GM21381 (cell line): ENCODE data around the gene ENAH.

Source experiments
- ATAC-seq: cut with Tn5 transposase; IDR thresholded peaks from one replicate; pipeline ENCODE4 v1.9.1; 2021; ENCODE audit warnings: mild to moderate bottlenecking, moderate library complexity; ENCODE audit not compliant: unreplicated experiment

ENAH gene

GRCh38 chr1:225461533-225462428, 191.1 kb downstream of the ENAH start:
- no peak for ATAC-seq

- no peak for ATAC-seq
Measured at GRCh38 chr1:225460737-225461532, 192.0 kb downstream of the ENAH start.

DNA sequence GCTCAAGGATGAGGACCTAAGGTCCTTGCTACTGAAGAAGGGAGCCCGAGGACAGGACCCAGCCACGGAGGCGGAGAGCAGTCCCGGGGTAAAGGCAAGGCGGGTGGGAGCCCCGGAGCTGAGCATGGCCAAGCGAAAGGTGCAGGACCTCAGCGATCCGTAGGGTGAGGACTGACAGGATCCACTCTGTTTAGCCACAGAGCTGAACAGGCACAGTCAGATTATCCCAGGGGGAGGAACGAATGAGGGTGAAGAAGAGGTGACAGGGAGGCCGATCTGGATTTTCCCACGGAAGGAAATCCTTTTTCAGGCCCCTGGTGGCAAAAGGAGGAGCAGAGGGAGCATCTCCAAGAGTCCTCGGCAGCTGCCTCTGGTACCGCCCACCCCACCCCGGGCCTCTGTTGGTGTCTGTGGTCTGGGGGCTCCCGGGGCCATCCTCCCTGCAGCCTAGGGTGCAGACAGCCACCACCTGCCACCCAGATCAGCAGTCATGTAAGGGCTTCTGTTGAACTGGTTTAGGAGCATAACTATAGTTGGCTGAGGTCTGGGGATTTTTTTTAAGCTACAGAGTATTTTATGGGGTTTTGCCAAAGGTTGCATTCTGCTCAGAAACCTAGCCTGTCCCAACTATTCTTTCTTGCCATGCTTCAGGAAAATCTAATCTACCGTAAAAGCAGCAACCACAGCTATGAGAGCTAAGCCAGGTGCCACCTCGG, 192.7 kb downstream of the ENAH start:
- no peak for ATAC-seq

DNA sequence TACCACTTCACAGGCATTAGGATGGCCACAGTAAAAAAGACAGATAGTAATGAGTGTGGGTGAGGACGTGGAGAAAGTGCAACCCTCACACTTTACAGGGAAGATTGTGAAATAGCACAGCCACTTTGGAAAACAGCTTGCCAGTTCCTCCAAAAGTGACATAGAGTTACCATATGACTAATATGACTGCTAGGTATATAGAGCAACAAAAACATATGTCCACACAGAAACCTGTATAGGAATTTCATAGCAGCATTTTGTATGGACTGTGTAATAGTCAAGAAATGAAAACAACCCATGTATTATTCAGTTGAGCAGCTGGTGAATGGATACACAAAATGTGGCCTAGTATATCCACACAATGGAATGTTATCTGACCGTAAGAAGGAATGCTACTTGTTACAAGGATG, 194.7 kb downstream of the ENAH start:
- no peak for ATAC-seq

DNA sequence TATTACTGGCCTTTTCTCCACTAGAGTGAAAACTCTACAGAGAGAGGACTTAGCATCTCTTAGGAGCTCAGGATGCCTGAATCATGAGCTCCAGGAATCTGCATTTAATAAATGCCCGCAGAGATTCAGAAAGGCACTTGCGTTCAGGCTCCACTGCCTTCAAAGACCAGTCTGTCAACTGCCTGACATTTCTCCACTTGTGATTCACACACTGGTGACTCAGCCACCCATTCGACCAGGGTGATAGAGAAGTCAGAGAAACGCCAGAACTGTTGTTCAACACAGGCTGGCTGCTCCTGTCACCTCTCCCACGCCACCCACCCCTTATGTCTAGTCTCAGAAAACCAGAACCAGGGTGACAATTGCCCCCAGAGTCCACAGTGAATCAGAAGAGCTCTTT, 198.2 kb downstream of the ENAH start:
- ATAC-seq: peak; percentile 61

GRCh38 chr1:225453797-225454648, 198.9 kb downstream of the ENAH start:
- peak; percentile 24 for ATAC-seq

GRCh38 chr1:225451840-225452515, 200.9 kb downstream of the ENAH start:
- ATAC-seq: no peak

- ATAC-seq: no peak
Measured at GRCh38 chr1:225451340-225451739, 201.6 kb downstream of the ENAH start.

- no peak for ATAC-seq
Measured at GRCh38 chr1:225450491-225451191, 202.3 kb downstream of the ENAH start.

- ATAC-seq: no peak
Measured at GRCh38 chr1:225449774-225450173, 203.1 kb downstream of the ENAH start.

- no peak for ATAC-seq
Measured at GRCh38 chr1:225449261-225449660, 203.7 kb downstream of the ENAH start.

DNA sequence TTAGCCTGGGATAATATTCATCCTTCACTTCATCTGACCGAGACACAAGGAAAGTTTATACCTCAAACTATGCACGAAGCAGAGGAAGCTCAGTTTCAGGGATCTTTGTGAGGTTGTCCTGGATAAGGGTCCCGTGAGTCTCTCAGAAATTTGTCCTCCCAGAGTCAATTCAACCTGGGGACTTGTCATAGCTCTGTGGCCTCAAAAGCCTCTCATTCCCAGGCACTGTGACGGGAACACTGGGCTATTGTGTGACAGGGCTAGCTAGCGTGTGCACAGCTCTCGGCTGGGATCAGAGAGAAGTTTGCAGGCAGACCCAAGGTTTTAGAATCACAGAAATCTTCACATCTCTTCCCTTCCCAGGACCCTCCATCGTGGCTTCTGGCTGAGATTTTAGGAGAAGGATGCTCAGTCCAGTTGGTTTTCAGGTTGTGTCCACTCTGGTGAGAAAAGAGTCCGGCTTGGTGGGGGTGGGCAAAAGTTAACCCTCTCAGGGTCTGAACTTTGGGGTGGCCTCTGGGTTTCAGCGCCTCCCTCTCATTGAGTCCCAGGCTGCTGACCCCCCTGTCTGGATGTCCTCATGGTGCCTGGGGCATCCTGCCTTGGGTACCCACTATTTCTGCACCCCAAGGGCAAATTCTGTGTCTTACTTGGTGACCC, 204.6 kb downstream of the ENAH start:
- no peak for ATAC-seq

DNA sequence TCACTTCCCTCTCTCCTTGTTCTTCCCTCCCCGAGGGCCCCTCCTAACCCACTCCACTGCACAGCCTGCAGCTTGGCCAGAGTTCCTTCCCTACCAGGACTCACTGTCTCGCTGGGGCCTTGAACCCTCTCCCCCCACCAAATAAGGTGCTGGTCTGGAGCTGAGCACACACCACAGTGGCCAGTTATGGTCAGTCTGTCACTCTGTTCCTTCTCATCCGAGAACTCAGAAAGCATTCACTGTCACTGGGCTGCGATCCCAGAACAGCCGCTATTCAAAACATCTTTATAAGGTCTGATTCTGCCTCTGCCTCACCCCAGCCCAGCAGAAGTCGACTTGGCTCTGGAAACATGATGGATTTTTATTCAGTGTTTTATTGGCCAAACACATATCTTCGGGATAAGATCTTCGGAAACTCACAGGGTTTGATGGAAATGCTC, 205.3 kb downstream of the ENAH start:
- ATAC-seq: no peak

- no peak for ATAC-seq
Measured at GRCh38 chr1:225446981-225447615, 205.8 kb downstream of the ENAH start.

GRCh38 chr1:225446595-225446960, 206.3 kb downstream of the ENAH start:
- no peak for ATAC-seq

DNA sequence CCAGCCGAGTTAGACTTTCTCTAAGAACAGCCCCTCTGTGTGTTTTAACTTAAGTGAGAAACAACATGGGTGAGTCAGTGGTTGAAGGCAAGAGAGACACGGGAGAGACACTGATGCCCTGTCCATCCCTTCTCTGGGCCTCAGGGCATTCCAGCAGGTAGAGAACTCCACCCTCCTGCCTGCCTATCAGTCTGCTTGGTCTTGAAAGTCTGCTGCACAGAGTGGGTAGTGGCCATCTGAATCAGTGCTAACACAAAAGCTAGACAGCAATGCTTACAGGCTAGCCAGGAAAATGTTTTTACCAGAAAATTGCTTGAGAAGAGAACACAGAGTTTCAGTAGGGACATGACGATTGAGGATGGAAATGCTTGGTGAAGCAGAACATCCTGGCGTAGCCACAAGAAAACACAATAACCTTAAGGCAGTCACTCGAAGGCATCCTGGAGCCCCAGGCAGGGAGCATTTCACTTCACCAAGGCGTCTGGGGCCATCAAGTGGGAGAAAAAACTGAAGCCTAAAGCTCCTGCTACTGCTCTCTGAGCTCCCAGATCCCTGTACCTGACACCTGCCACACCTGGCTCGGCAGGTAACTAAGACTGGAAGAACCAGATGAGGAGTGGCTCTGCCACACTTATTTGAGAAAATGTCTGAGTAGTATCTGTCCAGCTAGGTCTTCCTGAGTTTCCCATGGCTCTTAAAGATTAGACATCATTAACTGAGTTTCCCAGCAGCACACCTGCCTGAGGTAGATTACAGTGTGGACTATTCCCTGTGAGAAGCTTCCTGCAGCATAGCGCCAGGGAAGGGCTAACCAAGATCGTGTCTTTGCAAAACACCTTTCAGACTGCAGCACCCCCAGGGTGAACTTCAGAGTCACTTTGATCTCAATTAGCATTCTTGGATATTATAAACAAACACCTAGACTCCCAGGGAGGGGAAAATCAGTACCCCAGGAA, 207.0 kb downstream of the ENAH start:
- no peak for ATAC-seq

DNA sequence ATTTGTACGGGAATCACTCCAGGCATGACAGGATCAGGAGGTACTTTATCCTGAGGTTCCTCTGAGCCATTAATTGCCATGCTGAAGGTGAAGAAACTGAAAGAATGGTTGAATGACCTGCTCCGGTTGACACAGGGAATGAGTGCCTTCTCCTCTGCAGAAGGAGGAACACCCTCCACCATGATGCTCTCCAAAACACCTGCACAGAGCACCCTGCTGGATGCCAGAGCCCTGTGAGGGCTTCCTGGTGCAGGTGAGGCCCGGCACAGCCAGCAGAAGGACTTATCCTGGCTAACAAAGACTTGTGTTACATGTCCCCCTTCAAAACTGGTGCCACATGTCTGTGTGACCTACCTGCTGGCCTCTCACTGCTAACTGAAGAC, 210.8 kb downstream of the ENAH start:
- ATAC-seq: no peak
